Gastroesophageal sphincter (tissue), 3 donors: ENCODE data around the gene ATP11A.

Source experiments
- CTCF ChIP-seq, 4 experiments: fragments of 200-600 bp in 2 of 4; fragments of 450-650 bp in 2 of 4; sonication (generic) in 1 of 4; IDR thresholded peaks; one replicate each; pipeline ENCODE4 v1.5.1; 2017 to 2019; ENCODE audit warnings: antibody characterized with exemption in 4 of 4, mild to moderate bottlenecking in 2 of 4, moderate library complexity in 2 of 4
- EP300 ChIP-seq: sonication (generic); formaldehyde crosslinking; IDR thresholded peaks from one replicate; pipeline ENCODE4 v1.6.1; 2017; ENCODE audit warnings: antibody characterized with exemption, mild to moderate bottlenecking
- POLR2A ChIP-seq, 2 donors: fragments of 450-650 bp; IDR thresholded peaks; one replicate each; pipeline ENCODE4 v1.6.1; 2017; ENCODE audit warnings: antibody characterized with exemption in 2 of 2, mild to moderate bottlenecking in 2 of 2, moderate library complexity in 1 of 2

DNA sequence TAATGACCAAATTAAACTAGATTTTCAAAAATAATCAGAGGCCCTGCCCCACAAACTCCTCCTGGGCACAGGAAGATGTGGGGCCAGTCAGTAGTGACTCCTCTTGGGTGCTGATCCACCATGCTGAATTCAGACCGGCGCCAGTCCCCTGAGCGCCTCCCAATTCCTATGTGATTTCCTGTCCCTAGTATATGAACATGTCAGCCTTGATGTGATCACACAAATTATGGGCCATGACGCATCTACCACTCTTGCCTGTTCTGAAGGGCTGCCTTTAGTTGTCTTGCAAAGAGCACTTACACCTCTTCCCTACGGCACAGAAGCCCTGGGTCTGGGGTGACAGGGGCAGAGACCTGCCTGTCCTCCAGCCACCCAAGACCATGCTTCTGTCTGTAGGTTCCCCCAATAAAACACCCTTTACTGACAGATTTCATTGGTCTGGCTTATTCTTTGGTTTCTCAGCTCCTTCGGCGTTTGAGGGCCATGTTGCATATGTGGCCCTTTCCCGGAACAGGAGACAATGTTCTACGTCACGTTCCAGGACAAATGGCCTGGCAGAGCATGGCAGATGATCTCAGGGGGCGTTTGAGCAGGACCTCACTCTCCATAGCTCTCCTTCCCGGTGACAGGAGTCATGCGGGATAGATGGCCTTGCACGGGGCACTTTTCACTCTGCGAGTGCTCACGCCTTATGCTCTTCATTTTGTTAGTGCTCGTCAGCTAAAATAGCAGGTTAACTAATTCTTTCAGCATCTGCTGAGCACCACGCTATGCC lies 5.6 kb upstream of the ATP11A start:
- TF ChIP-seq CTCF (IDR thresholded peaks at IDR 0.05): no peak
- TF ChIP-seq EP300: no peak
- TF ChIP-seq POLR2A (IDR thresholded peaks at IDR 0.05): no peak
